Breast epithelium (tissue), 4 donors: ENCODE results near the gene ACVRL1. TPM values are rescaled to one million over a fixed set of nuclear protein-coding genes. Genes with fewer than 3 reads are reported as not detected.

Source experiments
- DNase-seq, 2 donors: peaks; one replicate each; pipeline ENCODE4 v3.0.0-alpha.2; 2019; ENCODE audit warnings: low spot score in 2 of 2
- H3K27ac ChIP-seq, 2 donors: fragments of 200-600 bp; sonication (generic) in 1 of 2; one replicate each; pipeline ENCODE4 v1.5.1; 2016 to 2019; ENCODE audit warnings: mild to moderate bottlenecking in 1 of 2
- H3K27me3 ChIP-seq, 2 donors: fragments of 200-600 bp; sonication (generic) in 1 of 2; one replicate each; pipeline versions ENCODE4 v1.5.1 to v1.6.0; 2017 to 2019; ENCODE audit warnings: control low read depth in 1 of 2, mild to moderate bottlenecking in 1 of 2
- H3K36me3 ChIP-seq: fragments of 200-600 bp; one replicate; pipeline ENCODE4 v1.5.1; 2019
- H3K4me1 ChIP-seq, 2 donors: fragments of 200-600 bp; sonication (generic); one replicate each; pipeline ENCODE4 v1.5.1; 2016 to 2019; ENCODE audit warnings: control low read depth in 1 of 2
- H3K4me3 ChIP-seq, 3 donors: fragments of 200-600 bp; sonication (generic); 1 replicate in 2 of 3; 2 replicates in 1 of 3; pipeline ENCODE4 v1.5.1; 2016 to 2019; ENCODE audit warnings: mild to moderate bottlenecking in 3 of 3, moderate library complexity in 2 of 3
- H3K9me3 ChIP-seq, 2 donors: fragments of 200-600 bp; sonication (generic) in 1 of 2; one replicate each; pipeline ENCODE4 v1.5.1; 2016 to 2019; ENCODE audit warnings: control low read depth in 1 of 2
- POLR2A ChIP-seq: fragments of 450-650 bp; IDR thresholded peaks from one replicate; pipeline ENCODE4 v1.6.1; 2016; ENCODE audit warnings: antibody characterized with exemption, mild to moderate bottlenecking, moderate library complexity
- POLR2AphosphoS5 ChIP-seq, 3 donors: sonication (generic); formaldehyde crosslinking; IDR thresholded peaks; one replicate each; pipeline ENCODE4 v1.6.1; 2017; ENCODE audit warnings: antibody characterized with exemption in 3 of 3
- intact Hi-C: fragments of 100-400 bp; cut with DNase I; formaldehyde crosslinking; loops from one replicate; pipeline ENCODE4 v1.15.1; 2023; ENCODE audit warnings: low total_unique reads
- total RNA-seq, 3 donors: library from RNA; depleted of rRNA; stranded (reverse); fragments of >200 nt; gene quantifications; one replicate each; pipeline ENCODE4 v1.1.0, GENCODE V29; 2016
- TF ChIP-seq, protein P1 (sequence below), 3 donors: fragments of 450-650 bp; IDR thresholded peaks; one replicate each; pipeline ENCODE4 v1.5.1; 2016 to 2017; ENCODE audit warnings: antibody characterized with exemption in 3 of 3, mild to moderate bottlenecking in 3 of 3, moderate library complexity in 3 of 3

ACVRL1 gene
- total RNA-seq, 3 donors from 2014 or later, result 24.7 to 274 (median 109) TPM

DNA sequence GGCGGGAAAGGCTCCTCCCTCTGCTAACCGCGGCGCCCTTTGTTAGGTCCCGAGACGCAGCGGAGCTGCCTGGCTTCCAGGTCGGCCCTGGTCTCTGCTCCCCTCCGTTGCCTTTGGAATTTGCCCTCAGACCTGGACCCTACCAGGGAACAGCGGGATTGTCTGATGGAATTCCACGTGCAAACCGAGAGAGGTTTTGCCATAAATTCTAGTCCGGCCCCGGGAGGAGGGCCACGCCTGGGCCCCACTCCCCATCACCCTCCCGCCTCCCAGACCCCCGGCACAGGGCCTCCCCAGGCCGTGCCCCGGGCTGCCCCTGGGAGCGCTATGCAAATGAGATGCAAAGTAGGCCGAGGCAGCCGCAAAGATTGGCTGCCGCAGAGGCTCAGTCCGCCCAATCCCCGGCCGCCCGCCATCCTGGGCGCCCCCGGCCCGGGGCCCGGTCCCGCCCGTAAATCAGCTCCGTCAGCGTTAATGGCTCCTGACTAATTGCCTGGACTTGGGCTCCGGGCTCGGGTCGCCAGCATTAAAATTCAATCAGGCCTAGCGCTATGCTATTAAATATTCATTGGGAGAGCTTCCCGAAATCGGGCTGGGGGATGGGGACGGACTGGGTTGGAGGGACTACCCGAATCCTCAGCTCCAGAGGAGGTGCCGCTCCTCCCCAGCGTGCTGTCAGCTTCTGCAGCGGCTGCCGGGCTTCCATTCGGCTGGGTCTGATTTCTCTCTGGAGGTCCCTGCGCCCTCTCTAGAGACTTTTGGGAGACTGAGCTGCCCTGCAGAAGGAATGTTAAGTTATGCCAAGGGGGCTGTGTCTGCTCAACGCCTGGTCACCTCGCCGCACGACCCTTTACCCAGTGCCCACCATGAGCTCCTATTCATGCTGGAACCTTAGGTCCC is 43.1 kb upstream of the ACVRL1 start:
- no peak for DNase-seq
- peak overlapping the region; percentile 23 to 67 (median 51) for H3K4me3 ChIP-seq
- intact Hi-C loops, result no loop called here

DNA sequence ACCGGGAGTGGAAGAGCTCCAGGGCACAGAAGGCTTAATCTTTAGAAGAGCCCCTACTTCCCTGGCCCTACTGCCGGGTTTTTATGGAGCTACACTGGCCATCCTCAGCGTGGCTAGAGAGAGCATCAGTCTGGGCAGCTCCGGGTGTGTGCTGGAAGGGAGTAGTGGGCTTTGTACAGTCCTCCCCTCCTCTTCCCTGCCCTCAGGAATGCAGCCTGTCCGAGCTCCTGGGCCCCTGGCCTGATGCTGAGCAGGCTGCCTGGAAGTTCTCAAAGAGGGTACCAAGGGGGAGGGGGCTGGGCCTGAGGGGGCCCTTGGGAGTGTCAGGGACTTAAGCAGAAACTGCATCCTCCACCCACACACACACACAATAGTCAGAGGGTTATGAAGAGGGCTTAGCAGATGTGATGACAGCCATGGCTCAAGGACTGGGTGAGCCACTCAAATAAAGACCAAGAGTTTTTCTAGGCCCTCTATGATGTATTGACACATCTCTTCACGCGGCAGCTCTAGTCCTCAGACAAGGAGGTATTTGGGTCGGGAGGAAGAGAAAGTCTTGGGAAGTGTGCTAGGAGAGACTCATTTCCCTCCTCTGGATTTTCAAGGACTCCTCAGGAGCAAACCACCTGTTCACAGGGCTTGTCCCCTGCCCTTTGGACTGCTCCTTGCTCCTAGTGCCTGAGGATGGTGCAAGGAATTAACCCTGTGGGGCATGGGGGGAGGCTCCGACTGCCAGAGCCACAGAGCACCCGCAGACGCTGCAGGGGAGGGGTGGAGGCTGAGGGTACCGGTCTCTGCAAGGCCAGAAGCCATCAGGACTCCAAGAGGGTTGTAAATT is 42.3 kb upstream of the ACVRL1 start:
- peak overlapping the region in 1 of 2 donors; percentile 68 for H3K27ac ChIP-seq

More for the DNA sequence above, 43.1 kb upstream of the ACVRL1 start:
- Histone ChIP-seq H3K36me3 (no peaks in the 10 kb centered on the region), H3K27me3 (no peaks in the 10 kb centered on the region), H3K27ac (peak overlapping the region in 1 of 2 donors; percentile 68), H3K4me1 (no peaks in the 10 kb centered on the region), H3K9me3 (no peaks in the 10 kb centered on the region)
- TF ChIP-seq POLR2AphosphoS5 (IDR thresholded peaks at IDR 0.05) (no peak), POLR2A (no peak)
- TF ChIP-seq, protein P1, sequence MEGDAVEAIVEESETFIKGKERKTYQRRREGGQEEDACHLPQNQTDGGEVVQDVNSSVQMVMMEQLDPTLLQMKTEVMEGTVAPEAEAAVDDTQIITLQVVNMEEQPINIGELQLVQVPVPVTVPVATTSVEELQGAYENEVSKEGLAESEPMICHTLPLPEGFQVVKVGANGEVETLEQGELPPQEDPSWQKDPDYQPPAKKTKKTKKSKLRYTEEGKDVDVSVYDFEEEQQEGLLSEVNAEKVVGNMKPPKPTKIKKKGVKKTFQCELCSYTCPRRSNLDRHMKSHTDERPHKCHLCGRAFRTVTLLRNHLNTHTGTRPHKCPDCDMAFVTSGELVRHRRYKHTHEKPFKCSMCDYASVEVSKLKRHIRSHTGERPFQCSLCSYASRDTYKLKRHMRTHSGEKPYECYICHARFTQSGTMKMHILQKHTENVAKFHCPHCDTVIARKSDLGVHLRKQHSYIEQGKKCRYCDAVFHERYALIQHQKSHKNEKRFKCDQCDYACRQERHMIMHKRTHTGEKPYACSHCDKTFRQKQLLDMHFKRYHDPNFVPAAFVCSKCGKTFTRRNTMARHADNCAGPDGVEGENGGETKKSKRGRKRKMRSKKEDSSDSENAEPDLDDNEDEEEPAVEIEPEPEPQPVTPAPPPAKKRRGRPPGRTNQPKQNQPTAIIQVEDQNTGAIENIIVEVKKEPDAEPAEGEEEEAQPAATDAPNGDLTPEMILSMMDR (IDR thresholded peaks at IDR 0.05), result no peak

DNA sequence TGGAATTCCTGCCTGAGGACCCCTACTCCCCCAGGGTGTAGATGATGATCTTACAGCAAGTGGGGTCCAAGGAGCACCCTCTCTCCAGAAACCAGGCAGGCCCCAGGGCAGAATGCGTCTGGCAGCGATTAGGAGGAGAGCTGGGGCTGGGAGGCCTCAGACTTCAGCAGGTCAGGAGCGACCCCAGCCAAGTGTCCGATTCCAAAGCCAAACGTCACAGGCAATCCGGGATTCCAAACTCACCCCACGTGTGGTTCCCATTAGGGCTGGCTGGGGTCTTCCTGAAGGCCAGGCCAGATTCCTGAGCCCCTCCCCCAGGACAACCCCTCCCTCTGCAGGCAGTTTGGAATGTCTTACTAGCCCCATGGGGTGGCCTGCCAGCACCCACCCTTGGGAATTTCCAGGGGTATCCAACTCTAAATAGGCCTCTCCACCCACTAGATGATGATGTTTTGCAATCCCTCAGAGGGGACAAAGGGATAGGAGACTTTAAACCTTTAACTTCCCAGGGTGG is 41.5 kb upstream of the ACVRL1 start:
- intact Hi-C loops, result no loop called here
- TF ChIP-seq POLR2A (no peak), POLR2AphosphoS5 (IDR thresholded peaks at IDR 0.05) (no peak)
- TF ChIP-seq, protein P1 (IDR thresholded peaks at IDR 0.05), result no peak
- no peak for DNase-seq
- H3K4me3 ChIP-seq, result no peak overlapping the region
- no peaks in the 10 kb centered on the region for H3K4me1 ChIP-seq
- peak overlapping the region in 1 of 2 donors; percentile 68 for H3K27ac ChIP-seq
- no peaks in the 10 kb centered on the region for H3K9me3 ChIP-seq
- H3K27me3 ChIP-seq, result no peaks in the 10 kb centered on the region
- no peaks in the 10 kb centered on the region for H3K36me3 ChIP-seq

More for the DNA sequence above, 42.3 kb upstream of the ACVRL1 start:
- intact Hi-C loops, result no loop called here
- Histone ChIP-seq H3K27me3 (no peaks in the 10 kb centered on the region), H3K36me3 (no peaks in the 10 kb centered on the region), H3K4me1 (no peaks in the 10 kb centered on the region), H3K9me3 (no peaks in the 10 kb centered on the region), H3K4me3 (peak overlapping the region in 1 of 3 donors; percentile 67)
- TF ChIP-seq POLR2AphosphoS5 (IDR thresholded peaks at IDR 0.05), result no peak
- TF ChIP-seq, protein P1 (IDR thresholded peaks at IDR 0.05), result no peak
- no peak for TF ChIP-seq POLR2A
- DNase-seq, result no peak

DNA sequence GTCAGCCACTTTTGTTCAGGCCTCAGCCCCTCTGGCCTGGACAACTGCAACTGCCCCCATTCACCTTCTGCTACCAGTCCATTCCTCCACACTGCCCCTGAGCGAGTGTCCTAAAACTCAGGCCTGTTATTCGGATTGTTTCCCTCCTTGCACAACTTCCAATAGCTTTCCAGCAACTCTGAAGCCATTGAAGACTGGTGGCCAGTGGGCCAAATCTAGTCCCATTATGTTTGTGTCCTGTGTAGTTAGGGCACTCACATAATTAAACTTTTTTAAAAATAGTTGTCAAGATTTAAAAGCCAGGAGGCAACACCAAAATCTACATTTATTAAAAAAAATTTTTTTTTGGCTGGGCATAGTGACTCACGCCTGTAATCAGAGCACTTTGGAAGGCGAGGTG is 41.0 kb upstream of the ACVRL1 start:
- DNase-seq, result no peak
- no peaks in the 10 kb centered on the region for H3K27me3 ChIP-seq
- no peaks in the 10 kb centered on the region for H3K4me1 ChIP-seq
- no peaks in the 10 kb centered on the region for H3K36me3 ChIP-seq
- no peaks in the 10 kb centered on the region for H3K9me3 ChIP-seq
- intact Hi-C loops, result no loop called here
- H3K27ac ChIP-seq, result peak overlapping the region in 1 of 2 donors; percentile 68
- no peak overlapping the region for H3K4me3 ChIP-seq
- no peak for TF ChIP-seq POLR2A
- TF ChIP-seq, protein P1 (IDR thresholded peaks at IDR 0.05), result no peak
- no peak for TF ChIP-seq POLR2AphosphoS5 (IDR thresholded peaks at IDR 0.05)
